ENCODE data around the gene CTNNBL1. TPM values are rescaled to one million over a fixed set of nuclear protein-coding genes. Genes with fewer than 3 reads are reported as not detected.
"Not testable (repeated sequence)": the region's sequence is repeated elsewhere in the genome, so short reads cannot be mapped to it uniquely, and the experiment has no call there.

CTNNBL1 gene
- total RNA-seq, 1 donor from 2014 or later = 33.3 TPM

DNA sequence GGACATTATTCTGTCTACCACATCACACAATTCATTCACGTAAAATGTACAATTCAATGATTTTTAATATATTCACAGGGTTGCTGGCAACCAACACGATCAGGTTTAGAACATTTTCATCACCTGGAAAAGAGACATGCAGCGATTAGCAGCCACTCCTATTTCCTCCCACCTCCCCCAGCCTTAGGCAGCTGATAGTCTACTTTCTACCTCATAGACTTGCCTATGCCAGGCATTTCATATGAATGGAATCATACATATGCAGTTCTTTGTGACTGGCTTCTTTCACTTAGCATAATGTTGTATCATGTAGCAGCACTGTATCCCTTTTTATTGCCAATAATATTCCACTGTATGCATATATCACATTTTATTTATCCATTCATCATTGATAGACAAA lies 31.5 kb upstream of the CTNNBL1 start:
- TF ChIP-seq, protein P1, sequence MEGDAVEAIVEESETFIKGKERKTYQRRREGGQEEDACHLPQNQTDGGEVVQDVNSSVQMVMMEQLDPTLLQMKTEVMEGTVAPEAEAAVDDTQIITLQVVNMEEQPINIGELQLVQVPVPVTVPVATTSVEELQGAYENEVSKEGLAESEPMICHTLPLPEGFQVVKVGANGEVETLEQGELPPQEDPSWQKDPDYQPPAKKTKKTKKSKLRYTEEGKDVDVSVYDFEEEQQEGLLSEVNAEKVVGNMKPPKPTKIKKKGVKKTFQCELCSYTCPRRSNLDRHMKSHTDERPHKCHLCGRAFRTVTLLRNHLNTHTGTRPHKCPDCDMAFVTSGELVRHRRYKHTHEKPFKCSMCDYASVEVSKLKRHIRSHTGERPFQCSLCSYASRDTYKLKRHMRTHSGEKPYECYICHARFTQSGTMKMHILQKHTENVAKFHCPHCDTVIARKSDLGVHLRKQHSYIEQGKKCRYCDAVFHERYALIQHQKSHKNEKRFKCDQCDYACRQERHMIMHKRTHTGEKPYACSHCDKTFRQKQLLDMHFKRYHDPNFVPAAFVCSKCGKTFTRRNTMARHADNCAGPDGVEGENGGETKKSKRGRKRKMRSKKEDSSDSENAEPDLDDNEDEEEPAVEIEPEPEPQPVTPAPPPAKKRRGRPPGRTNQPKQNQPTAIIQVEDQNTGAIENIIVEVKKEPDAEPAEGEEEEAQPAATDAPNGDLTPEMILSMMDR (IDR thresholded peaks at IDR 0.05) = no peak
- no peak overlapping the region for H3K4me3 ChIP-seq
- H3K36me3 ChIP-seq = no peaks in the 10 kb centered on the region
- no peaks in the 10 kb centered on the region for H3K4me1 ChIP-seq
- no peak overlapping the region for H3K27ac ChIP-seq
- H3K9me3 ChIP-seq = no peaks in the 10 kb centered on the region
- no peak for DNase-seq (ENCODE audit: low spot score in 2 of 2)
- intact Hi-C loops (cut with DNase I) = no loop called here
- H3K27me3 ChIP-seq = no peaks in the 10 kb centered on the region

DNA sequence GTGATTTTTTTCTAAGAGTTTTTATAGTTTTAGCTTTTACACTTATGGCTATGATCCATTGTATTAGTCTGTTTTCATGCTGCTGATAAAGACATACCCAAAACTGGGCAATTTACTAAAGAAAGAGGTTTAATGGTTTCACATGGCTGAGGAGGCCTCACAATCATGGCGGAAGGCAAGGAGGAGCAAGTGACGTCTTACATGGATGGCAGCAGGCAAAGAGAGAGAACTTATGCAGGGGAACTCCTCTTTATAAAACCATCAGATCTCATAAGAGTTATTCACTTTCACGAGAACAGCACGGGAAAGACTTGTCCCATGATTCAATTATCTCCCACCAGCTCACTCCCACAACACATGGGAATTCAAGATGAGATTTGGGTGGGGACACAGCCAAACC lies 29.2 kb upstream of the CTNNBL1 start:
- H3K9me3 ChIP-seq; H3K4me1 ChIP-seq; H3K27ac ChIP-seq; H3K27me3 ChIP-seq; H3K4me3 ChIP-seq; DNase-seq (ENCODE audit: low spot score in 2 of 2); H3K36me3 ChIP-seq; intact Hi-C loops (cut with DNase I): not testable (repeated sequence)

DNA sequence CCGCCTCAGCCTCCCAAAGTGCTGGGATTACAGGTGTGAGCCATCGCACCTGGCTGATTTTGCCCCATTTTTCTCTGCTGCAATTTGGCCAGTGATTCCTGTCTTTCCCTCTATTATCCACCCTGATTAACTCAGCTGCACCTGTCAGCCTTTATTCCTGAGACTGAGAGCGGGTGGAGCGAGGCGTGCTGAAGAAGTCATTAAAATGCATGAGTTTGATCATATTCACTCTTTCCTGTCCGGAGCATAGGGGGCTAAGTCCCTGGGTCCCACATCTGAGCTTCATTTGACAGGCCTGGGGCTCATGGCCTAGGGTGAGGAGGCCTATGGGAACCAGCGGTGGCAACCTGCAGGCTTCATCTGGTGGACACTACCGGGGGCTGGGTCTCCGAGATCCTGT lies 25.7 kb upstream of the CTNNBL1 start:
- H3K36me3 ChIP-seq = no peaks in the 10 kb centered on the region
- TF ChIP-seq, protein P1 (IDR thresholded peaks at IDR 0.05) = no peak
- no peak overlapping the region for H3K4me3 ChIP-seq
- no peaks in the 10 kb centered on the region for H3K4me1 ChIP-seq
- no peak overlapping the region for H3K27ac ChIP-seq
- H3K9me3 ChIP-seq = no peaks in the 10 kb centered on the region
- intact Hi-C loops (cut with DNase I) = no loop called here
- H3K27me3 ChIP-seq = no peaks in the 10 kb centered on the region
- DNase-seq (ENCODE audit: low spot score in 2 of 2) = no peak

DNA sequence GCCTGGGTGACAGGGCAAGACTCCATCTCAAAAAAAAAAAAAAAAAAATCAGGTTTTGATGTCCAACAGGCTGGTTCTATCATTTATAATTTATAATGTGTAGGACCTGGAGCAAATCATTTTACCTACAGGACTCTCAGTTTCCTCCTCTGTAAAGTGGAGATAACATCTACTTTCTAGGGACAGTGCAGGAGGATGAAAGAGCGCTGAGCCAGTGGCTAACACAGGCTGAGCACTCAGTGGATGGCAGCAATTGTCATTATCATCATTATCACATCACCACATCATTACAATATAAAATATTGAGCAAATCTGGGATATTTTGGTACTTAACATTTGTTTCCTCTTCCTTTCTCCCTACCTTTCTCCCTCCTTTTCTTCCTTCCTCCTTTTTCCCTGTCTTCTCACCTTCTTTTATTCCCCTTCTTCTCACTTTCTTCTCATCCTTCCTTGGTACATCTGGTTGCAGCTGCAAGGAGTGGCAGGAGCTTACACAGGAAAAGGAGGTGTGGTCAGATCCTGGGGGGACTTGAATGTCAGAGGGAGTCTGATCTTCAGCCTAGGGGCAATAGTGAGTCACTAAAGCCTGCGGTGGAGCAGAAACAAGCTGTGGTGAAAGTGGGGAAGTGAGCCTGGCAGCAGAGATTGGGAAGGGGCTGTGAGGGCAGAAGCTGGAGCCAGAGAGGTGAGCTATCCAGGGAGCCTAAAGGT lies 24.6 kb upstream of the CTNNBL1 start:
- DNase-seq (ENCODE audit: low spot score in 2 of 2) = no peak
- intact Hi-C loops (cut with DNase I) = no loop called here

DNA sequence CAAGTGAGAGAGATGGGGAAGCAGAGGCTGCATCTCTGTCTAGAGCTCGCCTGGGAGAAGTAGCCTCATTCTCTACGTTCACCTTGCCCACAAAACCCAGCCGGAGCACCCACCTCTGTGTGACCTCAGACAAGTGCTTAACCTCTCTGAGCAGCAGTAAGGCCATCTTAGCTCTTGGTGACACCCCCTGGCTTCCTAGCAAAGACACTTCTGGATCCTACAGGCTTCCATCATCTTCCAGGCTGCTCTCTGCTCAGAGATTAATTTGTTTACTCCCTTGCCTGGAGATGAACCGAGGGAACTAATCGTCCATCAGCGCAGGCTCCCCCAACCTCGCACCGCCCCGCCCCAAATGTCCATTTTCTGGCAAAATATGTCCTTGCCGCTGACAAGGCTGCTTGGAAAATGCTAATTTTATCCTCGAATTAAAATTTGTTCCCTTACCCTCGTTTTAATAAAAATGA lies 24.0 kb upstream of the CTNNBL1 start:
- H3K36me3 ChIP-seq = no peaks in the 10 kb centered on the region
- DNase-seq (ENCODE audit: low spot score in 2 of 2) = no peak
- H3K4me3 ChIP-seq = peak overlapping the region in 1 of 2 donors; percentile 16
- intact Hi-C loops (cut with DNase I) = no loop called here
- H3K9me3 ChIP-seq = no peaks in the 10 kb centered on the region
- no peaks in the 10 kb centered on the region for H3K27me3 ChIP-seq
- no peak overlapping the region for H3K27ac ChIP-seq
- H3K4me1 ChIP-seq = no peaks in the 10 kb centered on the region
- TF ChIP-seq, protein P1 (IDR thresholded peaks at IDR 0.05) = no peak

More for the DNA sequence above, 24.6 kb upstream of the CTNNBL1 start:
- TF ChIP-seq, protein P1 (IDR thresholded peaks at IDR 0.05) = no peak
- Histone ChIP-seq H3K36me3 (no peaks in the 10 kb centered on the region), H3K27me3 (no peaks in the 10 kb centered on the region), H3K4me1 (no peaks in the 10 kb centered on the region), H3K4me3 (no peak overlapping the region), H3K27ac (no peak overlapping the region), H3K9me3 (no peaks in the 10 kb centered on the region)

DNA sequence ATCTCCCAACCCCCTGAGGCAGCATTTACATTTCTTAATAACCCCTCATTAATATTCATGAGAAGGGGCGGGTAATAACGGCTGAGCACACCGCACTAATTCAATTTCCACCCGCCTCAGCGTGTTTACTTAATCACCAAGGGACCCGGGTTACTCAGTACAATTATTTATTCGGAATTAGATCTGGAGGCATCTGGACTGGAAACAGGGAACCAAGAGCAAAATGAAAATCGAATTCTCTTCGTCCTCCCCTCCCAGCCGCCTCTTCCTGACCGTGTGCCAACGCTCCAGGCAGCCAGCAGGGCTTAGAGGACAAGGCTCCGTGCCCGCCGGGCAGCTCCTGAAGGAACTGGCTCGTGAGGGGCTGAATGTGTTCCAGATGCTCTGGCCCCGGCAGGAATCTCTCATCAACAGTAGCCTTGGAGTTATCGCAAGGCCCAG lies 23.5 kb upstream of the CTNNBL1 start:
- Histone ChIP-seq H3K4me1 (no peaks in the 10 kb centered on the region), H3K4me3 (peak overlapping the region in 1 of 2 donors; percentile 24), H3K27ac (no peak overlapping the region), H3K27me3 (no peaks in the 10 kb centered on the region), H3K9me3 (no peaks in the 10 kb centered on the region), H3K36me3 (no peaks in the 10 kb centered on the region)
- intact Hi-C loops (cut with DNase I) = no loop called here
- TF ChIP-seq, protein P1 (IDR thresholded peaks at IDR 0.05) = no peak
- DNase-seq (ENCODE audit: low spot score in 2 of 2) = no peak
